K562 (cell line): ENCODE data around the gene IRGQ. TPM values are rescaled to one million over a fixed set of nuclear protein-coding genes. Genes with fewer than 3 reads are reported as not detected.

Source experiments
- AFF1 ChIP-seq, 2 experiments: fragments of 450-650 bp; IDR thresholded peaks; 2 replicates each; pipeline ENCODE4 v1.6.1; 2018; ENCODE audit warnings: mild to moderate bottlenecking in 2 of 2, low read depth in 1 of 2; ENCODE audit not compliant: partially characterized antibody in 2 of 2
- CBX5 ChIP-seq: IDR thresholded peaks from 2 replicates; pipeline ENCODE4 v1.6.1; 2014; ENCODE audit warnings: low read depth, borderline replicate concordance
- CTBP1 ChIP-seq: fragments of 450-650 bp; IDR thresholded peaks from 2 replicates; pipeline ENCODE4 v1.6.1; 2016; ENCODE audit warnings: borderline replicate concordance
- ELF1 ChIP-seq: fragments of 200-800 bp; sonication (Bioruptor generic); IDR thresholded peaks from 2 replicates; pipeline ENCODE4 v1.6.1; 2016; ENCODE audit warnings: missing genetic modification characterization, missing compliant biosample characterization
- ETS1 ChIP-seq: conservative IDR thresholded peaks from 2 replicates; pipeline ENCODE4 v1.6.1; 2011; ENCODE audit warnings: low read depth, mild to moderate bottlenecking, low read length; ENCODE audit not compliant: control insufficient read depth
- EWSR1 ChIP-seq: fragments of 450-650 bp; IDR thresholded peaks from 2 replicates; pipeline ENCODE4 v1.6.1; 2018; ENCODE audit warnings: borderline replicate concordance, mild to moderate bottlenecking, low read depth, moderate library complexity; ENCODE audit not compliant: partially characterized antibody
- FIP1L1 ChIP-seq: fragments of 200-400 bp; formaldehyde crosslinking; IDR thresholded peaks from 2 replicates; pipeline ENCODE4 v1.6.1; 2018; ENCODE audit warnings: mild to moderate bottlenecking, low read depth, low read length; ENCODE audit not compliant: poor library complexity, severe bottlenecking
- GABPB2 ChIP-seq: fragments of 250-450 bp; sonication (Bioruptor Pico); conservative IDR thresholded peaks from 2 replicates; pipeline ENCODE4 v1.5.1; 2021; ENCODE audit warnings: mild to moderate bottlenecking
- HMGN3 ChIP-seq: IDR thresholded peaks from 2 replicates; pipeline ENCODE4 v1.6.1; 2011; ENCODE audit warnings: borderline replicate concordance, low read depth, mild to moderate bottlenecking, mixed read lengths, low read length; ENCODE audit not compliant: insufficient read length; ENCODE audit errors: extremely low read depth
- MAFF ChIP-seq: IDR thresholded peaks from 2 replicates; pipeline ENCODE4 v1.6.1; 2012; ENCODE audit warnings: low read length, improper control_type of control experiment
- MYC ChIP-seq, 2 experiments: fragments of 250-450 bp in 1 of 2; sonication (Bioruptor Pico) in 1 of 2; IDR thresholded peaks; 2 replicates each; pipeline versions ENCODE4 v1.5.1 to v1.6.1; 2012 to 2021; ENCODE audit warnings: low read depth in 2 of 2, borderline replicate concordance in 1 of 2, improper control_type of control experiment in 1 of 2, low read length in 1 of 2, mild to moderate bottlenecking in 1 of 2, moderate library complexity in 1 of 2
- NR1H2 ChIP-seq: sonication (generic); formaldehyde crosslinking; IDR thresholded peaks from 2 replicates; pipeline ENCODE4 v1.4.0; 2020; ENCODE audit warnings: mild to moderate bottlenecking, missing genetic modification reagents
- POLR3A ChIP-seq: IDR thresholded peaks from 2 replicates; pipeline ENCODE4 v1.6.1; 2011; ENCODE audit warnings: borderline replicate concordance, mild to moderate bottlenecking, moderate library complexity; ENCODE audit not compliant: insufficient read length, insufficient read depth; ENCODE audit errors: extremely low read depth
- SAFB ChIP-seq: fragments of 200-400 bp; formaldehyde crosslinking; IDR thresholded peaks from 2 replicates; pipeline ENCODE4 v1.6.1; 2017; ENCODE audit warnings: low read depth, low read length, borderline replicate concordance
- SP2 ChIP-seq: IDR thresholded peaks from 2 replicates; pipeline ENCODE4 v1.6.1; 2011; ENCODE audit warnings: mild to moderate bottlenecking, low read depth, low read length, moderate library complexity; ENCODE audit not compliant: poor library complexity, severe bottlenecking; ENCODE audit errors: extremely low read depth
- ZBTB12 ChIP-seq: fragments of 250-450 bp; sonication (Bioruptor Pico); IDR thresholded peaks from 2 replicates; pipeline ENCODE4 v1.4.0; 2020
- ZBTB17 ChIP-seq: fragments of 450-650 bp; formaldehyde crosslinking; IDR thresholded peaks from 2 replicates; pipeline ENCODE4 v1.4.0; 2020; ENCODE audit warnings: mild to moderate bottlenecking
- ZFP1 ChIP-seq: fragments of 450-650 bp; formaldehyde crosslinking; IDR thresholded peaks from 2 replicates; pipeline ENCODE4 v1.4.0; 2020; ENCODE audit warnings: mild to moderate bottlenecking, mixed read lengths
- ZNF347 ChIP-seq: fragments of 450-650 bp; formaldehyde crosslinking; IDR thresholded peaks from 2 replicates; pipeline ENCODE4 v1.4.0; 2020; ENCODE audit warnings: low read depth, mild to moderate bottlenecking, moderate library complexity
- ZNF780A ChIP-seq: fragments of 250-450 bp; sonication (Bioruptor Pico); IDR thresholded peaks from 2 replicates; pipeline ENCODE4 v1.5.0; 2021; ENCODE audit warnings: mild to moderate bottlenecking
- polyA plus RNA-seq, 8 experiments: library from polyadenylated mRNA; depleted of rRNA in 4 of 8; stranded (reverse) in 5 of 8; unstranded in 3 of 8; fragments of >200 nt; fragmentation: Nextera tagmentation in 2 of 8; fragmentation: Illumina TruSeq in 1 of 8; extraction: Ambion mirVana in 2 of 8; extraction: Trizol in 1 of 8; gene quantifications; 2 replicates each; pipeline versions ENCODE4 v1.2.1 to v1.2.3, GENCODE V29; 2011 to 2014; ENCODE audit warnings: inconsistent platforms in 1 of 8, missing spikeins in 1 of 8
- total RNA-seq, 7 experiments: library from RNA; depleted of rRNA in 6 of 7; stranded (reverse); fragments of >200 nt in 6 of 7; fragmentation: Illumina TruSeq in 2 of 7; extraction: Trizol in 2 of 7; gene quantifications; 2 replicates each; pipeline versions ENCODE4 v1.2.1 to v1.2.3, GENCODE V29; 2011 to 2021; ENCODE audit warnings: low replicate concordance in 1 of 7

The IRGQ gene
- total and polyA plus RNA-seq, 9 of the 15 experiments (the other 6 are each of a cell fraction or from before 2014, with no cell fraction given), result 3.5 to 19.2 (median 7.9) TPM

- TF ChIP-seq SAFB (no peak), POLR3A (no peak), AFF1 (IDR thresholded peaks at IDR 0.05; ENCODE audit: low read depth in 1 of 2, partially characterized antibody in 2 of 2) (peak in 1 of 2 experiments; percentile 48), EWSR1 (no peak), CTBP1 (peak; percentile 53; the same call in 1 of the 2 replicates), ELF1 (tag) (no peak), CBX5 (no peak), ZFP1 (CRISPR knock-in tag) (no peak), ZNF780A (no peak), ZBTB17 (no peak), ETS1 (no peak), MYC (IDR thresholded peaks at IDR 0.05; ENCODE audit: low read depth, low read length) (no peak), MYC (CRISPR knock-in tag; IDR thresholded peaks at IDR 0.05; ENCODE audit: borderline replicate concordance, low read depth) (no peak), NR1H2 (no peak), GABPB2 (CRISPR knock-in tag) (no peak), SP2 (no peak), ZNF347 (CRISPR knock-in tag) (no peak), MAFF (no peak), FIP1L1 (no peak), HMGN3 (no peak), ZBTB12 (peak; percentile 54)
These were observed 20.6 kb downstream of the IRGQ start, which contains the start of the genes PINLYP and XRCC1 (continued) for GRCh38 chr19:43575156-43575950.
